ENCODE measurements around the gene PRR5. TPM values are rescaled to one million over a fixed set of nuclear protein-coding genes. Genes with fewer than 3 reads are reported as not detected.

PRR5 gene
- total RNA-seq, 1 experiment from 2014 or later: 26.9 TPM

DNA sequence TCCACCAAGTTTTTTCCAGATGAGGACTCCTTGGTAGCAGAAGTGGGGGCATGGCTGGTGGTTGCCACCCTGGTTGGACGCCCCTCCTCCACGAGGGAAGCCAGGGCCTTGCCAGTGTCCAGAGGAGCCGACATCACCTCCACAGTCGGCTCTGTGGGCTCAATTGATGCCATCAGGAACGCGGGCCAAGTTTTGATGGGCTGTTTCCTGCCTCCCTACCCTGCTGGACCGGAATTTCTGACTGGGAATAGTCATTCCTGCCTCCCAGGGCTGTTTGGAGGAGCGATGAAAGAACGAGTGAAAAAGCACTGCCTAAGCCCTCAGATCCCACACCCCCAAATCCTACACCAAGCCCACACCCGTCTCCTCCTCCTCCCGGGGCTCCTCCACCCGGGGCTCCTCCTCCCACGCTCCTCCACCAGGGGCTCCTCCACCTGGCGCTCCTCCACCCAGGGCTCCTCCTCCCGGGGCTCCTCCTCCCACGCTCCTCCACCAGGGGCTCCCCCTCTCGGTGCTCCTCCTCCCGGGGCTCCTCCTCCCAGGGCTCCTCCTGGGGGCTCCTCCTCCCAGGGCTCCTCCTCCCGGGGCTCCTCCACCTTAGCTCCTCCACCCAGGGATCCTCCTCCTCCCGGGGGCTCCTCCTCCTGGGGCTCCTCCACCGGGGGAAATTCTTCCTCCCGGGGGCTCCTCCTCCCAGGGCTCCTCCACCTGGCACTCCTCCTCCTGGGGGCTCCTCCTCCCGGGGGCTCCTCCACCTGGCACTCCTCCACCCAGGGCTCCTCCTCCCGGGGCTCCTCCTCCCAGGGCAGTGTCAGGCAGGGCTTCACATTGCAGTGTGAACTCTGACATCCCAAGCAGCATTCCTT is 10.0 kb upstream of the PRR5 start:
- DNase-seq (ENCODE audit: low read depth, low spot score) (no peak), ATAC-seq (peak; percentile 52)
- intact Hi-C loops (cut with micrococcal nuclease): no loop called here
- Histone ChIP-seq H3K4me1 (ENCODE audit: control insufficient read depth in 1 of 2, insufficient read depth in 2 of 2, low read length in 2 of 2) (peaks cover 25 to 40% of the 10 kb centered on the region in 2 experiments), H3K27ac (ENCODE audit: low read depth, low read length) (no peak overlapping the region), H3K4me2 (ENCODE audit: low read length) (no peak overlapping the region), H3K9ac (ENCODE audit: low read length) (no peak overlapping the region), H3K9me3 (ENCODE audit: control insufficient read depth in 1 of 2, insufficient read depth in 1 of 2, low read depth in 1 of 2, low read length in 2 of 2) (no peaks in the 10 kb centered on the region), H2AFZ (ENCODE audit: low read depth, low read length, poor library complexity, severe bottlenecking) (no peak overlapping the region), H4K20me1 (ENCODE audit: insufficient read depth) (no peaks in the 10 kb centered on the region), H3K4me3 (replicated peaks in 1 of 2; ENCODE audit: low read depth in 1 of 2, low read length in 2 of 2) (no peak overlapping the region), H3K79me2 (ENCODE audit: insufficient read depth, low read length) (no peaks in the 10 kb centered on the region), H3K27me3 (ENCODE audit: insufficient read depth, low read length) (no peaks in the 10 kb centered on the region), H3K36me3 (ENCODE audit: control insufficient read depth in 1 of 2, insufficient read depth in 2 of 2, low read length in 2 of 2) (no peaks in the 10 kb centered on the region), H3K9me2 (ENCODE audit: insufficient read depth) (no peaks in the 10 kb centered on the region)
- CTCF ChIA-PET: interaction anchor here (1.2 kb wide), 1 partner anchor 7 kb away, joined by 4 read pairs; no protein-coding TSS in a partner anchor
- POLR2A ChIA-PET: interaction anchor here (0.6 kb wide), 1 partner anchor 9 kb away, joined by 3 read pairs; no protein-coding TSS in a partner anchor
- TF ChIP-seq EZH2phosphoT487 (IDR thresholded peaks at IDR 0.05; ENCODE audit: borderline replicate concordance) (no peak), FOSL1 (IDR thresholded peaks at IDR 0.05; ENCODE audit: low read depth) (no peak), POLR2A (IDR thresholded peaks at IDR 0.05; ENCODE audit: borderline replicate concordance, extremely low read depth, insufficient read depth, insufficient read length) (no peak), TCF7L2 (IDR thresholded peaks at IDR 0.05; ENCODE audit: borderline replicate concordance, extremely low read depth, insufficient read depth, insufficient read length) (no peak), ZNF274 (IDR thresholded peaks at IDR 0.05; ENCODE audit: low read depth, low read length) (no peak), YY1 (IDR thresholded peaks at IDR 0.05; ENCODE audit: extremely low read depth, insufficient replicate concordance, low read depth, low read length) (no peak), SP1 (IDR thresholded peaks at IDR 0.05; ENCODE audit: low read depth) (no peak), JUND (IDR thresholded peaks at IDR 0.05) (no peak), ZFX (IDR thresholded peaks at IDR 0.05) (no peak), SRF (IDR thresholded peaks at IDR 0.05; ENCODE audit: low read depth) (no peak), POLR2AphosphoS5 (IDR thresholded peaks at IDR 0.05; ENCODE audit: low read depth, low read length) (no peak), CBX3 (IDR thresholded peaks at IDR 0.05; ENCODE audit: low read depth) (no peak), ELF1 (IDR thresholded peaks at IDR 0.05; ENCODE audit: borderline replicate concordance, low read depth) (no peak), RAD21 (IDR thresholded peaks at IDR 0.05; ENCODE audit: low read depth) (no peak), EZH2 (IDR thresholded peaks at IDR 0.05) (no peak), EGR1 (IDR thresholded peaks at IDR 0.05; ENCODE audit: low read depth) (no peak), SIN3A (IDR thresholded peaks at IDR 0.05; ENCODE audit: low read depth) (no peak)
- TF ChIP-seq, protein P1, sequence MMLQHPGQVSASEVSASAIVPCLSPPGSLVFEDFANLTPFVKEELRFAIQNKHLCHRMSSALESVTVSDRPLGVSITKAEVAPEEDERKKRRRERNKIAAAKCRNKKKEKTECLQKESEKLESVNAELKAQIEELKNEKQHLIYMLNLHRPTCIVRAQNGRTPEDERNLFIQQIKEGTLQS (IDR thresholded peaks at IDR 0.05): no peak
- TF ChIP-seq, protein P2, sequence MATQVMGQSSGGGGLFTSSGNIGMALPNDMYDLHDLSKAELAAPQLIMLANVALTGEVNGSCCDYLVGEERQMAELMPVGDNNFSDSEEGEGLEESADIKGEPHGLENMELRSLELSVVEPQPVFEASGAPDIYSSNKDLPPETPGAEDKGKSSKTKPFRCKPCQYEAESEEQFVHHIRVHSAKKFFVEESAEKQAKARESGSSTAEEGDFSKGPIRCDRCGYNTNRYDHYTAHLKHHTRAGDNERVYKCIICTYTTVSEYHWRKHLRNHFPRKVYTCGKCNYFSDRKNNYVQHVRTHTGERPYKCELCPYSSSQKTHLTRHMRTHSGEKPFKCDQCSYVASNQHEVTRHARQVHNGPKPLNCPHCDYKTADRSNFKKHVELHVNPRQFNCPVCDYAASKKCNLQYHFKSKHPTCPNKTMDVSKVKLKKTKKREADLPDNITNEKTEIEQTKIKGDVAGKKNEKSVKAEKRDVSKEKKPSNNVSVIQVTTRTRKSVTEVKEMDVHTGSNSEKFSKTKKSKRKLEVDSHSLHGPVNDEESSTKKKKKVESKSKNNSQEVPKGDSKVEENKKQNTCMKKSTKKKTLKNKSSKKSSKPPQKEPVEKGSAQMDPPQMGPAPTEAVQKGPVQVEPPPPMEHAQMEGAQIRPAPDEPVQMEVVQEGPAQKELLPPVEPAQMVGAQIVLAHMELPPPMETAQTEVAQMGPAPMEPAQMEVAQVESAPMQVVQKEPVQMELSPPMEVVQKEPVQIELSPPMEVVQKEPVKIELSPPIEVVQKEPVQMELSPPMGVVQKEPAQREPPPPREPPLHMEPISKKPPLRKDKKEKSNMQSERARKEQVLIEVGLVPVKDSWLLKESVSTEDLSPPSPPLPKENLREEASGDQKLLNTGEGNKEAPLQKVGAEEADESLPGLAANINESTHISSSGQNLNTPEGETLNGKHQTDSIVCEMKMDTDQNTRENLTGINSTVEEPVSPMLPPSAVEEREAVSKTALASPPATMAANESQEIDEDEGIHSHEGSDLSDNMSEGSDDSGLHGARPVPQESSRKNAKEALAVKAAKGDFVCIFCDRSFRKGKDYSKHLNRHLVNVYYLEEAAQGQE (IDR thresholded peaks at IDR 0.05; ENCODE audit: low read depth): no peak
- TF ChIP-seq, protein P3, sequence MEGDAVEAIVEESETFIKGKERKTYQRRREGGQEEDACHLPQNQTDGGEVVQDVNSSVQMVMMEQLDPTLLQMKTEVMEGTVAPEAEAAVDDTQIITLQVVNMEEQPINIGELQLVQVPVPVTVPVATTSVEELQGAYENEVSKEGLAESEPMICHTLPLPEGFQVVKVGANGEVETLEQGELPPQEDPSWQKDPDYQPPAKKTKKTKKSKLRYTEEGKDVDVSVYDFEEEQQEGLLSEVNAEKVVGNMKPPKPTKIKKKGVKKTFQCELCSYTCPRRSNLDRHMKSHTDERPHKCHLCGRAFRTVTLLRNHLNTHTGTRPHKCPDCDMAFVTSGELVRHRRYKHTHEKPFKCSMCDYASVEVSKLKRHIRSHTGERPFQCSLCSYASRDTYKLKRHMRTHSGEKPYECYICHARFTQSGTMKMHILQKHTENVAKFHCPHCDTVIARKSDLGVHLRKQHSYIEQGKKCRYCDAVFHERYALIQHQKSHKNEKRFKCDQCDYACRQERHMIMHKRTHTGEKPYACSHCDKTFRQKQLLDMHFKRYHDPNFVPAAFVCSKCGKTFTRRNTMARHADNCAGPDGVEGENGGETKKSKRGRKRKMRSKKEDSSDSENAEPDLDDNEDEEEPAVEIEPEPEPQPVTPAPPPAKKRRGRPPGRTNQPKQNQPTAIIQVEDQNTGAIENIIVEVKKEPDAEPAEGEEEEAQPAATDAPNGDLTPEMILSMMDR (IDR thresholded peaks at IDR 0.05 in 2 of 3, conservative IDR thresholded peaks at IDR 0.05 in 1 of 3; ENCODE audit: borderline replicate concordance in 1 of 3, insufficient read depth in 1 of 3, low read depth in 2 of 3, low read length in 2 of 3): no peak
- RAD21 ChIA-PET (ENCODE audit: low non-redundant PET in 1 of 2, low total read pairs in 2 of 2, uncharacterized antibody in 2 of 2, unreplicated experiment in 2 of 2): no interaction called here
- no TSS peak for BruUV-seq (replicated peaks)
